ENCODE results near the gene KIAA0586.
A peak's percentile ranks its signal among the peaks of the same experiment; 100 is the strongest.
"Not testable (repeated sequence)": the region's sequence is repeated elsewhere in the genome, so short reads cannot be mapped to it uniquely, and the experiment has no call there.

Gene KIAA0586

GRCh38 chr14:58427281-58428117, at the start of gene KIAA0586, which contains the start of gene TIMM9:
TSS of gene KIAA0586 (plus strand) at chr14:58427719. CDS start at chr14:58428265, 546 bp downstream.
TSS of gene TIMM9 (minus strand) at chr14:58427531. CDS start at chr14:58411945, 15,586 bp downstream.
- peak; percentile 97 for DNase-seq (ENCODE audit: low read depth)

GRCh38 chr14:58390830-58391229, 36.7 kb upstream of the KIAA0586 start:
- DNase-seq (ENCODE audit: low read depth): no peak

GRCh38 chr14:58395562-58395811, 32.0 kb upstream of the KIAA0586 start:
- no peak for DNase-seq (ENCODE audit: low read depth)

- DNase-seq (ENCODE audit: low read depth): no peak
Measured at GRCh38 chr14:58395812-58396788, 31.4 kb upstream of the KIAA0586 start, which contains the start of gene TOMM20L. TSS of gene TOMM20L (plus strand) at chr14:58395930. CDS start at chr14:58395958, 28 bp downstream.

- DNase-seq (ENCODE audit: low read depth): no peak
Measured at GRCh38 chr14:58397156-58397555, 30.4 kb upstream of the KIAA0586 start.

GRCh38 chr14:58398495-58398894, 29.0 kb upstream of the KIAA0586 start:
- no peak for DNase-seq (ENCODE audit: low read depth)

GRCh38 chr14:58398895-58399294, 28.6 kb upstream of the KIAA0586 start:
- DNase-seq (ENCODE audit: low read depth): no peak

GRCh38 chr14:58401587-58401986, 25.9 kb upstream of the KIAA0586 start:
- DNase-seq (ENCODE audit: low read depth): no peak

- no peak for DNase-seq (ENCODE audit: low read depth)
Measured at GRCh38 chr14:58408681-58409215, 18.8 kb upstream of the KIAA0586 start.

GRCh38 chr14:58414845-58415244, 12.7 kb upstream of the KIAA0586 start:
- DNase-seq (ENCODE audit: low read depth): no peak

- no peak for DNase-seq (ENCODE audit: low read depth)
Measured at GRCh38 chr14:58415636-58416547, 11.6 kb upstream of the KIAA0586 start.

GRCh38 chr14:58416934-58417333, 10.6 kb upstream of the KIAA0586 start:
- DNase-seq (ENCODE audit: low read depth): not testable (repeated sequence)

GRCh38 chr14:58426670-58427280, 744 bp upstream of the KIAA0586 start:
- DNase-seq (ENCODE audit: low read depth): peak; percentile 17

GRCh38 chr14:58428118-58428683, 682 bp downstream of the KIAA0586 start:
- peak; percentile 27 for DNase-seq (ENCODE audit: low read depth)

- peak; percentile 55 for DNase-seq (ENCODE audit: low read depth)
Measured at GRCh38 chr14:58430156-58430555, 2.6 kb downstream of the KIAA0586 start.

- no peak for DNase-seq (ENCODE audit: low read depth)
Measured at GRCh38 chr14:58439476-58439875, 12.0 kb downstream of the KIAA0586 start.

GRCh38 chr14:58444627-58445026, 17.1 kb downstream of the KIAA0586 start:
- DNase-seq (ENCODE audit: low read depth): no peak

- DNase-seq (ENCODE audit: low read depth): peak; percentile 3
Measured at GRCh38 chr14:58455593-58456265, 28.2 kb downstream of the KIAA0586 start.

GRCh38 chr14:58460772-58461171, 33.3 kb downstream of the KIAA0586 start:
- DNase-seq (ENCODE audit: low read depth): no peak

GRCh38 chr14:58463147-58463546, 35.6 kb downstream of the KIAA0586 start:
- DNase-seq (ENCODE audit: low read depth): no peak

All from non-pigmented ciliary epithelial cell (primary cell).